ENCODE results near the gene SQSTM1. TPM values are rescaled to one million over a fixed set of nuclear protein-coding genes. Genes with fewer than 3 reads are reported as not detected.

SQSTM1 gene
- total RNA-seq (615 TPM), polyA plus RNA-seq (100 to 1,000 TPM; 219 to 283 (median 237) TPM)

DNA sequence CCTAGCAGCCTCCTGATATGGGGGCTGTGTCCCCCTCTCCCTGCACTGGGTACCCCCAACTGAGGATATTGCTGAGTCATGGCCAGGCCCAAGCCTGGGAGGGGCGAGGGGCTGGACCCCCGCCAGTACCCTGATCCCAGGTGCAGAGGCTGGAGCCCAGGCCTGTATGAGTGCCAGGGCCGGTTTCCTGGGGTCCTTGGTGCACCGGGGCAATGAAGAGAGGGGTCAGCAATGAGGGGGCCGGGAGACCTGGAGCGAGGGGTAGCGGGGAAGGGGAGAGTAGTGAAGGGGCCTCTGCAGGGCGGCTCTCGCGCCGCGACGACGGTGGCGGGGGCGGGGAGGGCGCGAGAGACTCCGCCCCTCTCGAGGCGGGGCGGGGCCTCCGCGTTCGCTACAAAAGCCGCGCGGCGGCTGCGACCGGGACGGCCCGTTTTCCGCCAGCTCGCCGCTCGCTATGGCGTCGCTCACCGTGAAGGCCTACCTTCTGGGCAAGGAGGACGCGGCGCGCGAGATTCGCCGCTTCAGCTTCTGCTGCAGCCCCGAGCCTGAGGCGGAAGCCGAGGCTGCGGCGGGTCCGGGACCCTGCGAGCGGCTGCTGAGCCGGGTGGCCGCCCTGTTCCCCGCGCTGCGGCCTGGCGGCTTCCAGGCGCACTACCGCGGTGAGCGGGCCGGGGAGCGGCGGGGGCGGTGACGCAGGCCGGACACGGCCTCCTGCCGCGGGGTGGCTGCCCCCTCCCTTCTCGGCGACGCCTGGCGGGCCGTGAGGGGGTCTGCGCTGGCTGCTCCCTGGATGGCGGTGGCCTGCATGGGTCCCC lies at the start of gene SQSTM1:
Gene SQSTM1 (plus strand): TSS at position 423 of the 815 bp plus-strand sequence. CDS start 32 bp downstream, at position 455.
- ATAC-seq (ENCODE audit: low read depth in 2 of 2) (peak; percentile 57 to 58), DNase-seq (peak; percentile 77 to 84 (median 83))
- Mint-ChIP-seq H3K27ac (peak within 1 kb of the TSS; percentile 97 to 98 (median 98)), H3K27me3 (peaks cover 10% of the 10 kb centered on the region), H3K4me3 (peak within 1 kb of the TSS; percentile 98 to 100 (median 99)), H3K36me3 (peaks cover 15% of the 10 kb centered on the region), H3K4me1 (peaks cover 8 to 65% (median 34%) of the 10 kb centered on the region in 4 donors), H3K9me3 (peaks cover 0 to 2% (median 0%) of the 10 kb centered on the region in 7 donors)
- Histone ChIP-seq H3K4me1 (ENCODE audit: control insufficient read depth, insufficient read depth, low read length, poor library complexity, severe bottlenecking) (peaks cover 53% of the 10 kb centered on the region), H3K27ac (ENCODE audit: insufficient read depth, low read length, poor library complexity, severe bottlenecking) (peak within 1 kb of the TSS; percentile 96), H3K36me3 (ENCODE audit: control insufficient read depth, insufficient read depth, low read length) (peaks cover 30% of the 10 kb centered on the region), H3K9me3 (ENCODE audit: control insufficient read depth in 2 of 2, low read length in 2 of 2) (no peaks in the 10 kb centered on the region), H3K27me3 (ENCODE audit: control insufficient read depth, insufficient read depth, low read length) (no peaks in the 10 kb centered on the region), H3K4me3 (ENCODE audit: low read depth, low read length) (peak within 1 kb of the TSS; percentile 92)

DNA sequence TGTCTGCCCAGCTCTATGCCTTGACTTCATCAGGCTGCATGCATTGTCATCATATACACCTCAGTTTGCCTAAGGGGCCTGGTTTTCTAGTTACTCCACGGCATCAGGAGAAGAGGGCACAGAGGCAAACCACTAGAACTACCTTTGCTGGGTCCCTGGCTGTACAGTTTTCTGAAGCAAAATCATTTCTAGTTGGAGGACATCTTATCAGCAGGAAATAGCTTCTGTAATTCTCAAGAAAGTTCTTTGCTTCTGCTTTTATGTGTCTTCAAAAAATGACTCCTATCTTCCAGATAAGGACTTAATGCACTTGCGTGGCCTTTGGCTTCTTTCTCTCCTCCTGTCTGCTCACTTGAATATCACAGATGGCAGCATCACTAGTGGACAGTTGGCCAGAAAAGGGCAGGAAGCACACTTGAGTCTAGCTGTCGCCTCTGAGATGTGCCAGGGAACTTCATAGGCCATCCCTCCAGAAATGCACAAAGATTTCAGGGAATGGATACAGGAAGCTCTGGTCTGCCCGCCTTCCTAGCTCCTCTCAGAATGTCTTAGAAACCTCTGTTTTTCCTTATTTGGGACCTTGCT lies 49.3 kb upstream of the SQSTM1 start:
- Mint-ChIP-seq H3K9me3 (no peaks in the 10 kb centered on the region), H3K4me3 (no peak overlapping the region), H3K27ac (no peak overlapping the region), H3K4me1 (peaks cover 5 to 10% (median 8%) of the 10 kb centered on the region in 4 donors), H3K36me3 (peaks cover 67% of the 10 kb centered on the region), H3K27me3 (no peaks in the 10 kb centered on the region)
- Histone ChIP-seq H3K27me3 (ENCODE audit: control insufficient read depth, insufficient read depth, low read length) (no peaks in the 10 kb centered on the region), H3K4me3 (ENCODE audit: low read depth, low read length) (no peak overlapping the region), H3K9me3 (ENCODE audit: control insufficient read depth in 2 of 2, low read length in 2 of 2) (no peaks in the 10 kb centered on the region), H3K36me3 (ENCODE audit: control insufficient read depth, insufficient read depth, low read length) (peaks cover 92% of the 10 kb centered on the region), H3K4me1 (ENCODE audit: control insufficient read depth, insufficient read depth, low read length, poor library complexity, severe bottlenecking) (no peaks in the 10 kb centered on the region), H3K27ac (ENCODE audit: insufficient read depth, low read length, poor library complexity, severe bottlenecking) (no peak overlapping the region)
- ATAC-seq (ENCODE audit: low read depth in 2 of 2): no peak
- no peak for DNase-seq

DNA sequence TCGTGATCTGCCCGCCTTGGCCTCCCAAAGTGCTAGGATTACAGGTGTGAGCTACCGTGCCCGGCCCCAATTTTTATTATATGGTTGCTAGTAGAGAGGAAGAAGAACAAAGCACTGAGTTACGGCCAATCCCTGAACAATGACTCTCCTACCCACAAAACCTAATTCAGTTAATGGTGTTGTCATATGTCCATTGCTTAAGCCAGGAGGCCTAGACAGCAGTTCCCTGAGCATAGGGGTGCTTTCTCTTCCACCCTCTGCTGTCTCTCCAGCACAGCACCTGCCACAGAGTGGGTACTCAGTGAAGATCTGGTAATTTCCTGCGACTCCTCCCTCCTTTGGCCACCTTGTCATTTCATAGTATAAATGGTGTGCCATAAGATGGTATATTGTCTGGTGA lies 48.4 kb upstream of the SQSTM1 start:
- Histone ChIP-seq H3K27me3 (ENCODE audit: control insufficient read depth, insufficient read depth, low read length) (no peaks in the 10 kb centered on the region), H3K36me3 (ENCODE audit: control insufficient read depth, insufficient read depth, low read length) (peaks cover 86% of the 10 kb centered on the region), H3K4me1 (ENCODE audit: control insufficient read depth, insufficient read depth, low read length, poor library complexity, severe bottlenecking) (no peaks in the 10 kb centered on the region), H3K27ac (ENCODE audit: insufficient read depth, low read length, poor library complexity, severe bottlenecking) (no peak overlapping the region), H3K4me3 (ENCODE audit: low read depth, low read length) (no peak overlapping the region), H3K9me3 (ENCODE audit: control insufficient read depth in 2 of 2, low read length in 2 of 2) (no peaks in the 10 kb centered on the region)
- ATAC-seq (ENCODE audit: low read depth in 2 of 2): no peak
- Mint-ChIP-seq H3K4me3 (no peak overlapping the region), H3K4me1 (peaks cover 0 to 6% (median 3%) of the 10 kb centered on the region in 4 donors), H3K9me3 (no peaks in the 10 kb centered on the region), H3K27ac (no peak overlapping the region), H3K36me3 (peaks cover 60% of the 10 kb centered on the region), H3K27me3 (no peaks in the 10 kb centered on the region)
- no peak for DNase-seq

DNA sequence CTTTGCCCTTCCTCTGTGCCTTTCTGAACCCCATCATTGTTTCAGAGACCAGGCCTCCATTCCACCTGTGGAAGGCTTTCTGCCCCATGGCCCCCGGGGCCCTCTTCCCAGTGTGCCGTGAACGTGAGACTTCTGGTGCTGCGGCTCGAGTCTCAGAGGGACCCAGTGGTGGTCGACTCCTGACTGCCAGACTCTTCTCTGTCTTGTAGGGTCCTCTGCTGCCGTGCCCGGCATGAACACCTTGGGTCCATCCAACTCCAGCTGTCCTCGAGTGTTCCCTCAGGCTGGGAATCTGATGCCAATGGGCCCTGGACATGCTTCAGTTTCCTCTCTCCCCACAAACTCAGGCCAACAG lies 47.0 kb upstream of the SQSTM1 start:
- no peak overlapping the region for H3K27ac ChIP-seq (ENCODE audit: insufficient read depth, low read length, poor library complexity, severe bottlenecking)
- Mint-ChIP-seq H3K36me3 (peaks cover 56% of the 10 kb centered on the region), H3K27me3 (no peaks in the 10 kb centered on the region), H3K4me3 (no peak overlapping the region), H3K4me1 (no peaks in the 10 kb centered on the region), H3K27ac (no peak overlapping the region), H3K9me3 (no peaks in the 10 kb centered on the region)
- H3K4me3 ChIP-seq (ENCODE audit: low read depth, low read length): no peak overlapping the region
- no peaks in the 10 kb centered on the region for H3K4me1 ChIP-seq (ENCODE audit: control insufficient read depth, insufficient read depth, low read length, poor library complexity, severe bottlenecking)
- DNase-seq (no peak), ATAC-seq (ENCODE audit: low read depth in 2 of 2) (no peak)
- H3K36me3 ChIP-seq (ENCODE audit: control insufficient read depth, insufficient read depth, low read length): peaks cover 88% of the 10 kb centered on the region
- no peaks in the 10 kb centered on the region for H3K27me3 ChIP-seq (ENCODE audit: control insufficient read depth, insufficient read depth, low read length)
- H3K9me3 ChIP-seq (ENCODE audit: control insufficient read depth in 2 of 2, low read length in 2 of 2): no peaks in the 10 kb centered on the region

DNA sequence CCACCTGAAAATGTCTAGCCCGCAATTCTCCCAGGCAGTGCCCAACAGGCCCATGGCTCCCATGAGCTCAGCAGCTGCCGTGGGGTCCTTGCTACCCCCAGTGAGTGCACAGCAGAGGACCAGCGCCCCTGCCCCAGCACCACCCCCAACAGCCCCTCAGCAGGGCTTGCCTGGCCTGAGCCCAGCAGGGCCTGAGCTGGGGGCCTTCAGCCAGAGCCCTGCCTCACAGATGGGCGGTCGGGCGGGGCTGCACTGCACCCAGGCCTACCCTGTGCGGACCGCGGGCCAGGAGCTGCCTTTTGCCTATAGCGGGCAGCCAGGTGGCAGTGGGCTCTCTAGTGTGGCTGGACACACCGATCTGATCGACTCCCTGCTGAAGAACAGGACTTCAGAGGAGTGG lies 46.3 kb upstream of the SQSTM1 start:
- Mint-ChIP-seq H3K36me3 (peaks cover 49% of the 10 kb centered on the region), H3K27ac (no peak overlapping the region), H3K4me3 (no peak overlapping the region), H3K9me3 (no peaks in the 10 kb centered on the region), H3K27me3 (no peaks in the 10 kb centered on the region), H3K4me1 (no peaks in the 10 kb centered on the region)
- Histone ChIP-seq H3K27me3 (ENCODE audit: control insufficient read depth, insufficient read depth, low read length) (no peaks in the 10 kb centered on the region), H3K27ac (ENCODE audit: insufficient read depth, low read length, poor library complexity, severe bottlenecking) (no peak overlapping the region), H3K4me3 (ENCODE audit: low read depth, low read length) (no peak overlapping the region), H3K4me1 (ENCODE audit: control insufficient read depth, insufficient read depth, low read length, poor library complexity, severe bottlenecking) (no peaks in the 10 kb centered on the region), H3K9me3 (ENCODE audit: control insufficient read depth in 2 of 2, low read length in 2 of 2) (no peaks in the 10 kb centered on the region), H3K36me3 (ENCODE audit: control insufficient read depth, insufficient read depth, low read length) (peaks cover 83% of the 10 kb centered on the region)
- ATAC-seq (ENCODE audit: low read depth in 2 of 2): no peak
- DNase-seq: no peak

DNA sequence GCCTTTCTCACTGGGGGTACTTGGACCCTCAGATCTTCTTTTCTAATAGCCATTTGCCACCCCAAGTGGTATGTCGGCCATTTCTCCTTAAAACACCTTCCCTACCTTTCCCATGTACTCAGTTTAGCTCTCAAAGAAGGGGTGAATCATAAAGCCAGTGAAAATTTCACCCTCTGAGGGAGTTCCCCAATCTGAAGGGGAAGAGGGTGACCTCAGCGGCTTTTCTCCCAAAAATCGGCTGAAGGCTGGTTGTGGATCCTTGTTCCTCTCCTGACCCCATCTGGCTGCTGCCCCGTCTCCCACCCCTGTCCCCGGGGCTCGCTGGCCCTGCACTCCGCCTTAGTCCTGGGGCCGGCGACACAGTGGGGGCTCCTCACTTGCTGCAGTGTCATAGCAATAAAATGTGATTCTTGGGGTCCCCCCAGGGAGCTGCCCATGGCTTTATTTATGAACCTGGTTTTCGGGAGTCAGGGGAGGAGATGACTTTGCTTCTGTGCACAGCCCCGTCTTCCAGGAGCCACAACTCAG lies 44.2 kb upstream of the SQSTM1 start:
- no peak overlapping the region for H3K4me3 ChIP-seq (ENCODE audit: low read depth, low read length)
- DNase-seq (no peak), ATAC-seq (ENCODE audit: low read depth in 2 of 2) (no peak)
- Mint-ChIP-seq H3K4me3 (no peak overlapping the region), H3K4me1 (peaks cover 0 to 2% (median 0%) of the 10 kb centered on the region in 4 donors), H3K27ac (no peak overlapping the region), H3K9me3 (no peaks in the 10 kb centered on the region), H3K27me3 (no peaks in the 10 kb centered on the region), H3K36me3 (peaks cover 45% of the 10 kb centered on the region)
- no peaks in the 10 kb centered on the region for H3K27me3 ChIP-seq (ENCODE audit: control insufficient read depth, insufficient read depth, low read length)
- no peak overlapping the region for H3K27ac ChIP-seq (ENCODE audit: insufficient read depth, low read length, poor library complexity, severe bottlenecking)
- H3K36me3 ChIP-seq (ENCODE audit: control insufficient read depth, insufficient read depth, low read length): peaks cover 74% of the 10 kb centered on the region
- no peaks in the 10 kb centered on the region for H3K9me3 ChIP-seq (ENCODE audit: control insufficient read depth in 2 of 2, low read length in 2 of 2)
- no peaks in the 10 kb centered on the region for H3K4me1 ChIP-seq (ENCODE audit: control insufficient read depth, insufficient read depth, low read length, poor library complexity, severe bottlenecking)

DNA sequence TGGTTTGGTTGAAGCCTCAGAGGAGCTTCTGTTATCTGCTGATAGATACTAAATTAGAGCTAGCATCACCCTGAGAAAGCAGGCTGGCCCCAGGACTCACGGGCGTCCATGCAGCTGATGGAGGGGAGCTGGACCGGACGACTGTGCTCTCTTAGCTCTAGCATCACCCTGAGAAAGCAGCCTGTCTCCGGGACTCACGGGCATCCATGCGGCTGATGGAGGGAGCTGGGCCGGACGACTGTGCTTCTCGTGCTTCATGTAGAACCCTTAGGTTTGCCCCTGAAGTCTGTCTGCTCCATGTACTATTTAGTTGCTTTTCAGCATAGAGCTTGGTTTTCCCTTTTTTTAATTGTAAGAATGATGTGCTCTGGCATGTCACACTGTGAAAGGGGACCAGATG lies 43.2 kb upstream of the SQSTM1 start:
- H3K4me3 ChIP-seq (ENCODE audit: low read depth, low read length): no peak overlapping the region
- H3K27me3 Mint-ChIP-seq: no peaks in the 10 kb centered on the region
- DNase-seq (no peak), ATAC-seq (ENCODE audit: low read depth in 2 of 2) (no peak)
- no peaks in the 10 kb centered on the region for H3K9me3 ChIP-seq (ENCODE audit: control insufficient read depth in 2 of 2, low read length in 2 of 2)
- H3K27me3 ChIP-seq (ENCODE audit: control insufficient read depth, insufficient read depth, low read length): no peaks in the 10 kb centered on the region
- H3K36me3 ChIP-seq (ENCODE audit: control insufficient read depth, insufficient read depth, low read length): peaks cover 66% of the 10 kb centered on the region
- H3K4me1 Mint-ChIP-seq: peaks cover 0 to 4% (median 0%) of the 10 kb centered on the region in 4 donors
- H3K4me1 ChIP-seq (ENCODE audit: control insufficient read depth, insufficient read depth, low read length, poor library complexity, severe bottlenecking): no peaks in the 10 kb centered on the region
- peaks cover 39% of the 10 kb centered on the region for H3K36me3 Mint-ChIP-seq
- H3K27ac ChIP-seq (ENCODE audit: insufficient read depth, low read length, poor library complexity, severe bottlenecking): no peak overlapping the region
- no peak overlapping the region for H3K27ac Mint-ChIP-seq
- H3K4me3 Mint-ChIP-seq: no peak overlapping the region
- H3K9me3 Mint-ChIP-seq: no peaks in the 10 kb centered on the region
